Ectodermal cell (in vitro differentiated cells): ENCODE results near the gene LRRC42.

Experiments
- H3K27ac ChIP-seq: 2 replicates; pipeline ENCODE4 v1.7.0; 2013; ENCODE audit warnings: mild to moderate bottlenecking, low read depth, low read length; ENCODE audit not compliant: insufficient read depth, poor library complexity, severe bottlenecking
- H3K27me3 ChIP-seq: 2 replicates; pipeline ENCODE4 v1.7.0; 2013; ENCODE audit warnings: mild to moderate bottlenecking, low read length; ENCODE audit not compliant: insufficient read depth, control insufficient read depth, poor library complexity, severe bottlenecking
- H3K36me3 ChIP-seq: one replicate; pipeline ENCODE4 v1.7.0; 2013; ENCODE audit warnings: low read length; ENCODE audit not compliant: control insufficient read depth, insufficient read depth
- H3K4me1 ChIP-seq: one replicate; pipeline ENCODE4 v1.7.0; 2013; ENCODE audit warnings: low read length; ENCODE audit not compliant: control insufficient read depth, insufficient read depth
- H3K4me3 ChIP-seq: 2 replicates; pipeline ENCODE4 v1.7.0; 2013; ENCODE audit warnings: low read depth, low read length, control low read depth; ENCODE audit not compliant: insufficient read depth
- H3K9me3 ChIP-seq: 2 replicates; pipeline ENCODE4 v1.7.0; 2013; ENCODE audit warnings: mild to moderate bottlenecking, low read length, moderate library complexity; ENCODE audit not compliant: control insufficient read depth
- WGBS, 2 experiments: methylation state at CpG; one replicate each; pipeline ENCODE4 v1.1.7; 2013; ENCODE audit warnings: missing lambda C conversion rate in 2 of 2; 5-methylcytosine and 5-hydroxymethylcytosine counted together

The LRRC42 gene

GRCh38 chr1:53942127-53942957, 3.8 kb upstream of the LRRC42 start:
- no peaks in the 10 kb centered on the region for H3K9me3 ChIP-seq
- no peak overlapping the region for H3K4me3 ChIP-seq
- H3K27ac ChIP-seq: no peak overlapping the region
- no peaks in the 10 kb centered on the region for H3K36me3 ChIP-seq
- WGBS, 2 experiments: 81 to 94% methylated on average over 4 to 5 of the region's 7 CpGs
- peaks cover 13% of the 10 kb centered on the region for H3K4me1 ChIP-seq
- H3K27me3 ChIP-seq: no peaks in the 10 kb centered on the region

- no peak overlapping the region for H3K27ac ChIP-seq
- no peaks in the 10 kb centered on the region for H3K27me3 ChIP-seq
- H3K4me1 ChIP-seq: peaks cover 14% of the 10 kb centered on the region
- WGBS, 2 experiments: 93 to 95% methylated on average over 6 of the region's 6 CpGs
- no peaks in the 10 kb centered on the region for H3K36me3 ChIP-seq
- H3K4me3 ChIP-seq: no peak overlapping the region
- H3K9me3 ChIP-seq: no peaks in the 10 kb centered on the region
These were observed 3.1 kb upstream of the LRRC42 start for GRCh38 chr1:53943090-53943489.

GRCh38 chr1:53943490-53944043, 2.6 kb upstream of the LRRC42 start:
- peaks cover 14% of the 10 kb centered on the region for H3K4me1 ChIP-seq
- no peaks in the 10 kb centered on the region for H3K27me3 ChIP-seq
- 91 to 95% methylated on average over 14 of the region's 14 CpGs for WGBS, 2 experiments
- H3K9me3 ChIP-seq: no peaks in the 10 kb centered on the region
- no peak overlapping the region for H3K27ac ChIP-seq
- H3K4me3 ChIP-seq: no peak overlapping the region
- H3K36me3 ChIP-seq: no peaks in the 10 kb centered on the region

- Histone ChIP-seq H3K4me1 (peaks cover 14% of the 10 kb centered on the region), H3K27ac (no peak overlapping the region)
- 81 to 82% methylated on average over 19 to 20 of the region's 20 CpGs for WGBS, 2 experiments
These were observed 1.5 kb upstream of the LRRC42 start for GRCh38 chr1:53944469-53945182.

GRCh38 chr1:53945183-53945432, 1.0 kb upstream of the LRRC42 start:
- H3K36me3 ChIP-seq: no peaks in the 10 kb centered on the region
- H3K4me3 ChIP-seq: peak overlapping the region; percentile 80
- H3K9me3 ChIP-seq: no peaks in the 10 kb centered on the region
- H3K27me3 ChIP-seq: no peaks in the 10 kb centered on the region
- peaks cover 14% of the 10 kb centered on the region for H3K4me1 ChIP-seq
- 5% methylated on average over 16 of the region's 16 CpGs for WGBS, 2 experiments
- H3K27ac ChIP-seq: peak overlapping the region; percentile 39

More at GRCh38 chr1:53944469-53945182, 1.5 kb upstream of the LRRC42 start:
- no peaks in the 10 kb centered on the region for H3K36me3 ChIP-seq
- no peaks in the 10 kb centered on the region for H3K9me3 ChIP-seq
- no peaks in the 10 kb centered on the region for H3K27me3 ChIP-seq
- H3K4me3 ChIP-seq: peak overlapping the region; percentile 80

GRCh38 chr1:53945433-53946251, 508 bp upstream of the LRRC42 start, which contains the start of gene IFT25:
Gene IFT25, minus strand, starts transcription at chr1:53945699. Its CDS starts 5,617 bp downstream, at chr1:53940082.
- H3K4me1 ChIP-seq: peaks cover 14% of the 10 kb centered on the region
- H3K4me3 ChIP-seq: peak within 1 kb of the TSS; percentile 80
- WGBS, 2 experiments: 0 to 1% methylated on average over 90 of the region's 90 CpGs

GRCh38 chr1:53947172-53947907, 1.2 kb downstream of the LRRC42 start:
- Histone ChIP-seq H3K4me1 (peaks cover 14% of the 10 kb centered on the region), H3K9me3 (no peaks in the 10 kb centered on the region), H3K36me3 (peaks cover 8% of the 10 kb centered on the region), H3K4me3 (peak overlapping the region; percentile 80), H3K27ac (no peak overlapping the region), H3K27me3 (no peaks in the 10 kb centered on the region)
- 42 to 52% methylated on average over 5 to 6 of the region's 6 CpGs for WGBS, 2 experiments

More at GRCh38 chr1:53945433-53946251, 508 bp upstream of the LRRC42 start, which contains the start of gene IFT25:
- Histone ChIP-seq H3K9me3 (no peaks in the 10 kb centered on the region), H3K27ac (peak within 1 kb of the TSS; percentile 39), H3K36me3 (no peaks in the 10 kb centered on the region), H3K27me3 (no peaks in the 10 kb centered on the region)

- H3K27ac ChIP-seq: no peak overlapping the region
- no peaks in the 10 kb centered on the region for H3K9me3 ChIP-seq
- peaks cover 10% of the 10 kb centered on the region for H3K4me1 ChIP-seq
- H3K4me3 ChIP-seq: no peak overlapping the region
- no peaks in the 10 kb centered on the region for H3K27me3 ChIP-seq
- 88 to 98% methylated on average over 3 to 5 of the region's 5 CpGs for WGBS, 2 experiments
- H3K36me3 ChIP-seq: peaks cover 14% of the 10 kb centered on the region
These were observed 2.1 kb downstream of the LRRC42 start for GRCh38 chr1:53948291-53948690.
